K562 (cell line): ENCODE results near the gene PIK3AP1.

Source experiments
- ARNT ChIP-seq, 2 experiments: fragments of 450-650 bp; IDR thresholded peaks; 2 replicates each; pipeline ENCODE4 v1.6.1; 2016; ENCODE audit warnings: mild to moderate bottlenecking in 1 of 2
- ATF3 ChIP-seq, 2 experiments: fragments of 450-650 bp in 1 of 2; sonication (generic) in 1 of 2; formaldehyde crosslinking in 1 of 2; IDR thresholded peaks in 1 of 2; conservative IDR thresholded peaks in 1 of 2; 2 replicates each; pipeline versions ENCODE4 v1.6.1 to v1.8.1; 2016 to 2023; ENCODE audit warnings: mild to moderate bottlenecking in 2 of 2, moderate library complexity in 2 of 2, inconsistent platforms in 1 of 2, missing genetic modification reagents in 1 of 2
- CCAR2 ChIP-seq: fragments of 200-400 bp; formaldehyde crosslinking; IDR thresholded peaks from 2 replicates; pipeline ENCODE4 v1.6.1; 2017; ENCODE audit warnings: mild to moderate bottlenecking, low read depth, low read length
- CTCF ChIP-seq, 3 experiments: IDR thresholded peaks in 2 of 3; conservative IDR thresholded peaks in 1 of 3; 2 replicates each; pipeline ENCODE4 v1.5.1; 2011 to 2012; ENCODE audit warnings: low read length in 3 of 3, mild to moderate bottlenecking in 3 of 3, control low read depth in 2 of 3, improper control_type of control experiment in 1 of 3, inconsistent platforms in 1 of 3, low read depth in 1 of 3, mixed read lengths in 1 of 3, moderate library complexity in 1 of 3; ENCODE audit not compliant: insufficient read depth in 2 of 3
- FOXK2 ChIP-seq, 2 experiments: fragments of 450-650 bp; IDR thresholded peaks in 1 of 2; conservative IDR thresholded peaks in 1 of 2; 2 replicates each; pipeline ENCODE4 v1.6.1; 2016; ENCODE audit warnings: low read depth in 2 of 2, mild to moderate bottlenecking in 1 of 2
- JUN ChIP-seq, 2 experiments: sonication (generic) in 1 of 2; formaldehyde crosslinking in 1 of 2; IDR thresholded peaks; 2 replicates each; pipeline versions ENCODE4 v1.6.1 to v1.8.0; 2012 to 2022; ENCODE audit warnings: borderline replicate concordance in 2 of 2, mild to moderate bottlenecking in 2 of 2, improper control_type of control experiment in 1 of 2, low read depth in 1 of 2, low read length in 1 of 2, missing genetic modification reagents in 1 of 2
- KAT7 ChIP-seq: sonication (generic); formaldehyde crosslinking; IDR thresholded peaks from 2 replicates; pipeline ENCODE4 v1.8.0; 2022; ENCODE audit warnings: missing genetic modification reagents, mild to moderate bottlenecking, borderline replicate concordance
- POLR2AphosphoS5 ChIP-seq: IDR thresholded peaks from 2 replicates; pipeline ENCODE4 v1.6.1; 2011; ENCODE audit warnings: mild to moderate bottlenecking, low read depth, low read length, moderate library complexity; ENCODE audit not compliant: control insufficient read depth, insufficient read depth
- RBM25 ChIP-seq: fragments of 200-400 bp; formaldehyde crosslinking; IDR thresholded peaks from 2 replicates; pipeline ENCODE4 v1.6.1; 2018; ENCODE audit warnings: low read length, low read depth, moderate library complexity; ENCODE audit not compliant: severe bottlenecking
- REST ChIP-seq, 2 experiments: fragments of 450-650 bp; formaldehyde crosslinking in 1 of 2; IDR thresholded peaks; 2 replicates each; pipeline versions ENCODE4 v1.4.0 to v1.6.1; 2014 to 2020; ENCODE audit warnings: mild to moderate bottlenecking in 2 of 2, borderline replicate concordance in 1 of 2, low read depth in 1 of 2
- ZBTB1 ChIP-seq: sonication (generic); formaldehyde crosslinking; IDR thresholded peaks from 2 replicates; pipeline ENCODE4 v1.8.1; 2023; ENCODE audit warnings: missing genetic modification reagents, low read depth, mild to moderate bottlenecking, borderline replicate concordance
- ZBTB17 ChIP-seq: fragments of 450-650 bp; formaldehyde crosslinking; IDR thresholded peaks from 2 replicates; pipeline ENCODE4 v1.4.0; 2020; ENCODE audit warnings: mild to moderate bottlenecking
- TF ChIP-seq, protein P1 (sequence below): fragments of 250-450 bp; sonication (Bioruptor Pico); IDR thresholded peaks from 2 replicates; pipeline ENCODE4 v1.4.0; 2020; ENCODE audit warnings: mild to moderate bottlenecking, moderate library complexity, borderline replicate concordance
- TF ChIP-seq, protein P2 (sequence below): sonication (generic); formaldehyde crosslinking; IDR thresholded peaks from 2 replicates; pipeline ENCODE4 v1.8.0; 2023; ENCODE audit warnings: mild to moderate bottlenecking, missing genetic modification reagents

GRCh38 chr10:96753956-96754355 is 33.6 kb upstream of the PIK3AP1 start:
- no peak for TF ChIP-seq CTCF (IDR thresholded peaks at IDR 0.05 in 2 of 3, conservative IDR thresholded peaks at IDR 0.05 in 1 of 3; ENCODE audit: insufficient read depth in 2 of 3, low read depth in 1 of 3, low read length in 3 of 3)
- no peak for TF ChIP-seq POLR2AphosphoS5
- TF ChIP-seq, protein P1, sequence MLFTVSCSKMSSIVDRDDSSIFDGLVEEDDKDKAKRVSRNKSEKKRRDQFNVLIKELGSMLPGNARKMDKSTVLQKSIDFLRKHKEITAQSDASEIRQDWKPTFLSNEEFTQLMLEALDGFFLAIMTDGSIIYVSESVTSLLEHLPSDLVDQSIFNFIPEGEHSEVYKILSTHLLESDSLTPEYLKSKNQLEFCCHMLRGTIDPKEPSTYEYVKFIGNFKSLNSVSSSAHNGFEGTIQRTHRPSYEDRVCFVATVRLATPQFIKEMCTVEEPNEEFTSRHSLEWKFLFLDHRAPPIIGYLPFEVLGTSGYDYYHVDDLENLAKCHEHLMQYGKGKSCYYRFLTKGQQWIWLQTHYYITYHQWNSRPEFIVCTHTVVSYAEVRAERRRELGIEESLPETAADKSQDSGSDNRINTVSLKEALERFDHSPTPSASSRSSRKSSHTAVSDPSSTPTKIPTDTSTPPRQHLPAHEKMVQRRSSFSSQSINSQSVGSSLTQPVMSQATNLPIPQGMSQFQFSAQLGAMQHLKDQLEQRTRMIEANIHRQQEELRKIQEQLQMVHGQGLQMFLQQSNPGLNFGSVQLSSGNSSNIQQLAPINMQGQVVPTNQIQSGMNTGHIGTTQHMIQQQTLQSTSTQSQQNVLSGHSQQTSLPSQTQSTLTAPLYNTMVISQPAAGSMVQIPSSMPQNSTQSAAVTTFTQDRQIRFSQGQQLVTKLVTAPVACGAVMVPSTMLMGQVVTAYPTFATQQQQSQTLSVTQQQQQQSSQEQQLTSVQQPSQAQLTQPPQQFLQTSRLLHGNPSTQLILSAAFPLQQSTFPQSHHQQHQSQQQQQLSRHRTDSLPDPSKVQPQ (CRISPR knock-in tag), result no peak
- TF ChIP-seq REST (IDR thresholded peaks at IDR 0.05; ENCODE audit: borderline replicate concordance), result no peak
- TF ChIP-seq REST (CRISPR knock-in tag; IDR thresholded peaks at IDR 0.05; ENCODE audit: low read depth), result no peak
- TF ChIP-seq FOXK2 (conservative IDR thresholded peaks at IDR 0.05 in 1 of 2, IDR thresholded peaks at IDR 0.05 in 1 of 2; ENCODE audit: low read depth in 2 of 2), result no peak
- TF ChIP-seq CCAR2, result no peak
- TF ChIP-seq JUN (IDR thresholded peaks at IDR 0.05; ENCODE audit: borderline replicate concordance, low read depth, low read length), result no peak
- TF ChIP-seq JUN (CRISPR knock-in tag; IDR thresholded peaks at IDR 0.05; ENCODE audit: borderline replicate concordance), result no peak
- TF ChIP-seq ARNT (IDR thresholded peaks at IDR 0.05), result no peak
- TF ChIP-seq, protein P2, sequence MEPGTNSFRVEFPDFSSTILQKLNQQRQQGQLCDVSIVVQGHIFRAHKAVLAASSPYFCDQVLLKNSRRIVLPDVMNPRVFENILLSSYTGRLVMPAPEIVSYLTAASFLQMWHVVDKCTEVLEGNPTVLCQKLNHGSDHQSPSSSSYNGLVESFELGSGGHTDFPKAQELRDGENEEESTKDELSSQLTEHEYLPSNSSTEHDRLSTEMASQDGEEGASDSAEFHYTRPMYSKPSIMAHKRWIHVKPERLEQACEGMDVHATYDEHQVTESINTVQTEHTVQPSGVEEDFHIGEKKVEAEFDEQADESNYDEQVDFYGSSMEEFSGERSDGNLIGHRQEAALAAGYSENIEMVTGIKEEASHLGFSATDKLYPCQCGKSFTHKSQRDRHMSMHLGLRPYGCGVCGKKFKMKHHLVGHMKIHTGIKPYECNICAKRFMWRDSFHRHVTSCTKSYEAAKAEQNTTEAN (CRISPR knock-in tag), result no peak
- no peak for TF ChIP-seq RBM25
- no peak for TF ChIP-seq KAT7 (CRISPR knock-in tag)
- no peak for TF ChIP-seq ZBTB1 (CRISPR knock-in tag)
- no peak for TF ChIP-seq ATF3 (IDR thresholded peaks at IDR 0.05)
- TF ChIP-seq ATF3 (CRISPR knock-in tag; conservative IDR thresholded peaks at IDR 0.05), result no peak
- TF ChIP-seq ZBTB17 (CRISPR knock-in tag), result no peak
